GM19395 (cell line): Measurements from ENCODE around the gene ADIPOR2.
"Not testable (repeated sequence)": the region's sequence is repeated elsewhere in the genome, so short reads cannot be mapped to it uniquely, and the experiment has no call there.

Experiments
- ATAC-seq: cut with Tn5 transposase; IDR thresholded peaks from one replicate; pipeline ENCODE4 v1.9.1; 2021; ENCODE audit warnings: mild to moderate bottlenecking, moderate library complexity; ENCODE audit not compliant: unreplicated experiment

The ADIPOR2 gene

DNA sequence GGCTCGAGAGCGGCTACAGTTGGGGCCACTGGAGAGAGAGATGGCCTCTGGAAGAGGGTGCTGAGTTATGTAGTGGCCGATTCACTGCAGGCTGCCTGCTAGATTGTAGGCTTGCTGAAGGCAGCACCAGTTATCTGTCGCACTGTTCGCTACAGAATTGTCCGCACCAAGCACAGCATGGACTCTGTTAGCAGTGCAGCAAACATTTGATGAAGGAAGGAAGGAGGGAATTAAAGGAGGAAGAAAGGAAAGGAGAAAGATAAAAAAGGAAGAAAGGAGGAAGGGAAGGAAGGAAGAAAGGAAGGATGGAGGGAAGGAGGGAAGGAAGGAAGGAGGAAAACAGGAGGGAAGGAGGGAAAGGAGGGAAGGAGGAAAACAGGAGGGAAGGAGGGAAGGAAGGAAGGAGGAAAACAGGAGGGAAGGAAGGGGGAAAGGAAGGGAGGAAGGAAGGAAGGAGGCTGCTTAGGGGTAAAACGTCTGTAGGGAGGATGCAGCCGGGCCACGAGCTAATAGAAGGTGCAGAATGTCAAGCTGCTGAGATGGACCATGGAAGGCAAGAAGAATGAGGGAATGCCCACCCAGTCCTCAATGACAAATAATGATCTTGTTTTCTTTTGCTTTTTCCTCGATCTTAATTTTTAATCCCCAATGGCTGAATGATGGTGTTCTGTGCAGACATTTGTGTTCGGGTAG, 27.3 kb upstream of the ADIPOR2 start:
- no peak for ATAC-seq

DNA sequence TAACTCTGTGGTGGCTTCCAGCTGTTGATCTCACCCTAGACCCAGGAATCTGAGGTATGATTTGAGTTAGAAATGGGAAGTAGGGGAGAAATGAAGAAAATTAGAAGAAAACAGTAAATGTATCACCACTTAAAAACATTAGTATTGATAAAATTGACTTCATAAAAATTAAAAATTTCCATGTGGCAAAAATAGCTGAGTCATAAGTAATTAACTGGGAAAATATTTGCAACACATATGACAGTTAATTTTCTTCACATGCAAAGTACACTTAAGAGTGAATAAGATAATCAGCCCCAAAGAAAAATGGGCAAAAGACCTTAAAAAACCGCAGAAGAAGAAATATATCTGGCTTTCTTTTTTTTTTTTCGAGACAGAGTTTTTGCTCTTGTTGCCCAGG, 25.5 kb upstream of the ADIPOR2 start:
- ATAC-seq = no peak

DNA sequence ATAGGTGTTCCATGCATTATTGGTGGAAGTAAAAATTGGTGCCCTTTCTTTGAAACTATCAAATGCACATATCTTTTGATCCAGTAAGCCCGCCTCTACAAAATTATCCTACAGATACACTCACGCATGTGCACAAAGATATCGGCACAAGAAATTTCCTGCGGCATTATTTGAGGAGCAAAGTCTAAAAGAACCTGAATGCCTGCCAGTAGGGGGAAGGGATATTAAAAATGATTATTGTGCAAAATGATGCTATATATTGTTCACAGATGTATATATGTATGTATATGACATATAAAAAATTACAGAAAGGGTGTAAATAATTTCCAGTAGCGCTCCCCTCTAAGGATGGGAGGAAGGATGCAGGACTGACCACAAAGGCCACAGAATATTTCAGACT, 24.7 kb upstream of the ADIPOR2 start:
- no peak for ATAC-seq

DNA sequence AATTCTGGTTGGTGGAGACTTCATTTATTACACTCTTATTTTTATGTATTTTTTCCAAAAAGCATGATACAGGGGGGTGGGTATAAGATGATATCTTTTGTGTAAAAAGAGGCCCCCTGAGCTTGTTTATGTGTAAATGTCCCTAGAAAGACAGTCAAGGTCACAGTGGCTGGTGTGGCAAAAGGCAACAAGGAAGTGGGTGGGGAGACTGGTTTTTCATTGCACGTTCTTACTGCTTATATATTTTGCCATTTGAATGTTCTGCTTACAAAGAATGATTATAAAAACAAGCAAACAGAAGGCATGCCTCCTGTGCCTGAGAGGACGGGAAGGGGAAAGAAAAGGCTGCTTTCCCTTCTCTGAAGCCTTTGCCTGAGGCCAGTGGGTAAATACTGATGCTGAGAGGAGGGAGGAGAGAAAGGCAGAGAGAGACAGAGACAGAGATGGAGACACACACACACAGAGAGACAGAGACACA, 24.1 kb upstream of the ADIPOR2 start:
- no peak for ATAC-seq

DNA sequence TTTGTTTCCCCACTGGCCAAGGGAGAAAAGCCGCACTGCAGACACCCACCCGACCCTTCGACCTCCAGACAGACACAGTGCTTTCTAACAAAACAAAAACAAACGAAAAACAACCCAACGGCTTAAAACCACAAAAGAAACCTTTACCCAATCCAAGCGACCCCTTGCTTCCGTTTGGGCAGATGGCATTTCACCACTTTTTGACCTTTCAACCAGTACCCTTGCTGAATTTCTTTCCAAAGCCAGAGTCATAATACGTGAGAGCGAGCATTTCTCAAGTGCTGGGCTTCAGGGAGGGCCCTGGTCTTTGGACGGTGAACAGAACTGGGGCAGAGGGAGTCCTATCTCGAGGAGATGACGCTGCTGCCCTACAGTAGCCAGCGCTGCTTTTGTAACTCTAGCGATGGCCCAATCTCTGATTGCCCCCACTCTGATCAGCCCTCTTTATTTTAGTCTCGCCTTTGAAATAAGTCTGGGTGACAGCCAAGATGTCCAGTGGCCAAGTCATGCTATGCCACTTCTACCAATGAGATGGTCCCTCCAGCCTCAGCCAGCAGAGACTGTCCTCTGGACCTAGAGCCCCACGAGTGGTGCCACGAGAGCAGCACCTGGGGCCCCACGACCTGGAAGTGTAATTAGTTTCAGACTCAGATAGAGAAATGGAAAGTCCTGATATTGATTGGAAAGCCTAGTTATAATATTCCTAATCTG, 21.9 kb upstream of the ADIPOR2 start:
- no peak for ATAC-seq

DNA sequence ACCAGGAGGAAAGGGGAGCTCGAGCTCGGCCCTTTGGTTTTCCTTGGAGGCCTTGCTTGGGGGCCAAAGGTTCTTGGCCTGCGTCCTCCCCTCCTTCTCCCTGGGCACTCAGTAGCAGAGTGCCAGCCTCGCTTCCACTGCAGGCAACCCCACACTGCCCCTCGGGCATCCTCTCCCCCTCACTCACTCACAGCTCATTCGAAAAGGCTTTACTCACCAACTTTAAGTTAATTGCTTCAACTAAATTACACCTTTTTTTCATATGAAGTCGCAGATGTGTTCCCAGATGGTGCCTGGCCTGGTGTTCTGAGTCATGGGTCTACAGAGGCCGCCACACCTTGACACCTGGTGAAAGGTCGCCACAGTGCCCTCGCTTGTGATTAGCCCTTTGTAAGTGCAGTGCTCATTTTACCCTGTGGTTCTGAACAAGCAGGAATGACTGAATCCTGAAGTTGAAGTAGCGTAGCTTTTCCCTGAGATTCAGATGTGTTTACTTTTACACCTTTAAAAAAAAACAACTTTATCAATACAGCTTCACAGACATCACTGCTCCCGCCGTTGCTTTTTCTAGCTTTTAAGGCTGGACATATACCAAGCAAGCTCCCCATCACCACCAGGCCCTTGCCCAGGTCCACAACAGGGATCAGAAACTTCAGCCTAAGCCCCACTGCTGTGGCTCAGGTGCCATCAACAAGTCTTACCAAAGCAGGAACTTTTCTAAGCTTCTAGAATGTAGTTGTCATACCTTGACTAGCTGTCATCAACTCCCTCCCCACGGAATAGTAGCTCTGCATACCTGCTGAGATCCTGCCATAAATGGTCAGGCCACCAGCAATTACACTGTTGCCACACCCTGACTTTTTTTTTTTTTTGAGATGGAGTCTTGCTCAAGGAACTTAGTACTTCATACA, 20.3 kb upstream of the ADIPOR2 start:
- ATAC-seq = no peak

DNA sequence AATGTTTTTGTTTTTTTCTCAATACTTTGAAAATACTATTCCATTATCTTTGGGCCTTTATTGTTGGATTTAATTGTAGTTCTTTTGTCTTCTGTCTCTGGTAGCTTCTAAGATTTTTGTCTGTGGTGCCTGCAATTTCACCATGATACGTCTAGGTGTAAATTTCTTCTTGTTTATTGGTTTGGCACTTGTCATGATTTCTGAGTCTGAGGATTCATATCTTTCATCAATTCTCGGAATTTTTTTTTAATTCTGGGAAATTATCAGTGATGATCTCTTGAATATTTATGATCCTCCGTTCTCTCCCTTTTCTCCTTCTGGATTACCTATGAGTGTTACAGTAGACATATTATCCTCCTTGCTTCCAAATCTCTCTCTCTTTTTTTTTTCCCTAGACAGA, 14.8 kb upstream of the ADIPOR2 start:
- ATAC-seq = no peak

DNA sequence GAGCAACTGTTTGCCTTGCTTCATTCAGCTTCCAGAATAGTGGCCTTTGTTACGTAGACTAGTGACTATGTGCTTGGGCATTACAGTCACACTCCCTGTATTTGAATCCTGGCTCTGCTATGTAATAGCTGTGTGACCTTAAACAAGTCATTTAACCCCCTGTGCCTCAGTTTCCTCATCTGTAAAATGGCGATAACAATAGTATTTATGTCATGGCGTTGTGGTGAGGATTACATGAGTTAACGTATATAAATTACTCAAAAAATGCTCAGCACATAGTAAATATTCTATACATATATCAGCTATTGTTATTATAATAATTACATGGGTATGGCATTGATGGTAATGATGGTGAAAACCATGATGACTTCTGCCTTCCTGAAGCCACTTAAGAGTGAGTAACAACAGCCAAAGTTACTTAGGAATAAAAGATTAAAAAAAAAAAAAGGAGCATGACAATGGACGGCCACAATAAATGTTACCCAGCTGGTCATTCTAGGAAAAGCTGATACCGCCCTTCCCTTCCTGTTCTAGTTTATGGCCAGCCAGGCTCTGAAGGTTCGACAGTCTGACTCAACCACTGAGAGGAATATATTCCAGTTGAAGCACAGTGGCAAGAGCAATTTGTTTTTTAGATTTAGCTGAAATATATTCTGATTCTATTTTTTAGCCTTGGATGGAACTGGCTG, 9.9 kb upstream of the ADIPOR2 start:
- no peak for ATAC-seq

DNA sequence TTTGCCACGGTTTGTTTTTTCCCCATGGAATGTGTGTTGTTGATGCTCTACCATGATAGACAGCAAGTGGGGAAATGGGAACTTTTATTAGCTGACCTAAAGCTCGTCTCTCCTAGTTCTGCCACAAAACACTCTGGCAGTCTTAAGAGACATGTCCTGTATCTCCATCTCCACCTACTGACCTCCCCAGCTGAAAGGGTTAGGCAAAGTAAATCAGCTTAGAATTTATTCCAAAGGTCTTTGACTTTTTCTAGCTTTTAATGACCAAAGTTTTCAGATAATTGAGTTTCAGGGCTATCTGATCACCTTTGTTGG, 9.4 kb upstream of the ADIPOR2 start:
- no peak for ATAC-seq

DNA sequence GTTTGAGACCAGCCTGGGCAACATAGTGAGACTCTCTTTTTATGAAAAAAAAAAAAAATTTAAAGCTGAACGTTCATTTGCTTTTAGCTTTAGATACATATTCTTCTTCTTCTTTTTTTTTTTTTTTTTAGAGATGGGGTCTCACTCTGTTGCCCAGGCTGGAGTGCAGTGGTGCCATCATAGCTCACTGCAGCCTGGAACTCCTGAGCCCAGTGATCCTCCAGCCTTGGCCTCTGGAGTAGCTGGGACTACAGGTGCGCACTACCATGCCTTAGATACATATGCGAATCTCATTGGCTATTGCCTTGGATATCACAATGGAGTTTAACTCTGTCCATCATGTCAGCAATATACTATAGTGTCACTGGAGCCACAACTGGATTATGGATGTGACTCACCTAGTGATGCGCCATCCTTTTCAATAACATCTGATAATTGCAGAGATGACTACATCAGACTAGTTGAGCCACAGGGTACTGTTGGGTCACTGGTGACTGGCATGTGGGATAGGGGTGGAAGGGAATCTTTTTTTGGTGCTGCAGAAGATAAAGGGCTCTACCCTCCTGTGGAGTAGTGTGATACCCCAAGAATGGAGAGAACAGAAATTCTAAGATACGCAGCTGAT, 2.7 kb upstream of the ADIPOR2 start:
- ATAC-seq = no peak

DNA sequence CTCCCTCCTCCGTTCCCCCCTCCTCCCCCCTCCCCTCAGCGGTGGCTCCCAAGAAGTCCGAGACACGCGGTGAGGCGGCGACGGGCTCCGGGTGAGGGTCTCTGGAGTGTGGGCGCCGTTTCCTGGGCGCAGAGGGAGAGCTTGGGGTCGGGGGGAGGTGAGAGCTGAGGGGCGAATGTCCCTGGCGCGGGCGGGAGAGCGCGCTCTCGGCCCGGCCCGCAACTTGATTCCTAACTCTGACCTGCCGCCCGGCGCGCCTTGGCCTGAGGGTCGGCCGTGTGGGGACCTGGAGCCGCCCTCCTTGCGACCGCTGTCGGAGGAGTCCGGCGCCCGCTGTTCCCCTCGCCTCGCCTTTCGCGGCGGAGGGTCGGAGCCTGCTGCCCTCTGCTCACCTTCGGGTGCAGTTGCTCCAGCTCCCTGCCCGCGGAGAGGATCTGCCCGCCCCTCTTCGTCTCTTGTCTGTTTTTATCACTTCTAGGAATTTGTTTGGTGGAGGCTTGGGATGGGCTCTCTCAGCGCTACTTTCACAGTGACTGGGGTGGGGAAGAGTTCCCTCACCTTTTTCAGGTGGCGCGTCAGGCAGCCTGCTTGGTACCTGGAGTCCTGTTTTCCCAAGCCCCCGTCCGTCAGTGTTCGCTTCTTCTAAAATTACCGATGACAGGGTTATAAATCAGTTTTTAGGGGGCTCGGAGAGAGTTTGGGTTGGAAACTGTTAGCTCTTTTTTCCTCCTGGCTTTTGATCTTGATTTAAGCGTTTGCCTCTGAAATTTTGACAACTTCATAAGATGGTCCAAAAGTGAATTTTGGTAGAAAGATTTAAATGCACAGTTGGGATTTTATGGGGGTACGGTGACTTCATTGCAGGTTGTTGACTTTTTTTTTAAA, 495 bp downstream of the ADIPOR2 start:
- peak; percentile 37 for ATAC-seq

DNA sequence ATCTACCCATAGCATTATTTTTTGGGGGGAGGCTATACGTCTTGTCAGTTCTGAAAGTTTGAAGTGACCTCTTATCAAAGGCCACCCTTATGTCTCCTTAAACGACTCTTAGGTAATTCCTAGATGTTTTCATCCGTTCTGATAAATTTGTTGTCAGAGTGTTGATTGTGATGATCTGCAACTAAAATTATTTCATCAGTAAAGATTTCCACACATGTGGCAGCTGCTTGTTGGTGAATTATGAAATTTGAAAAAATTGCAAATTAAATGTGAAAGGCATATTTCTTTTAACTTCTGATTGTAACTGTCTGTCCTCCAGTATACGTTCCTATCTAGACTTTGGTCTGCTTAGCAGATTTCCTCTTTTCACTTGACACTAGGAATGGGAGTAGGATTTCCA, 1.4 kb downstream of the ADIPOR2 start:
- ATAC-seq = no peak

DNA sequence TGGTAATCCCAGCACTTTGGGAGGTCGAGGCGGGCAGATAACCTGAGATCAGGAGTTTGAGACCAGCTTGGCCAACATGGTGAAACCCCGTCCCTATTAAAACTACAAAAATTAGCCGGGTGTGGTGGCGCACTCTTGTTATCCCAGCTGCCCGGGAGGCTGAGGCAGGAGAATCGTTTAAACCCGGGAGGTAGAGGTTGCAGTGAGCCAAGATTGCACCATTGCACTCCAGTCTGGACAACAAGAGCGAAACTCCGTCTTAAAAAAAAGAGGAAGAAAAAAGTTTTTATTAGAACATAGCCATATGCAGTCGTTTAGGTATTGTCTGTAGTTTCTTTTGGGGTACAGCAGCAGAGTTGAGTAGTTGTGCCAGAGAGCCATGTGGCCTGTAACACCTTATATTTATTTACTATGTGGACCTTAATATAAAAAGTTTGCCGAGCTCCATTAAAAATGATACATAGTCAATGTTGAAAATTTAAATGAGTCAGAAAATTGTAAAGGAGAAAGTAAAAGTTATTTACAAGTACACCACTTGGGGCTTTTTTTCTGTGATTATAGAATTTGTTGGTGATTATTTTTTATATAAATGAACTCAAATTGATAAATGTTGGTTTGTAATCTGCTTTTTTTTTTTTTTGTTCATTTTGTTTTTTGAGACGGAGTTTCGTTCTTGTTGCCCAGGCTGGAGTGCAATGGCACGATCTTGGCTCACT, 2.2 kb downstream of the ADIPOR2 start:
- ATAC-seq = no peak

DNA sequence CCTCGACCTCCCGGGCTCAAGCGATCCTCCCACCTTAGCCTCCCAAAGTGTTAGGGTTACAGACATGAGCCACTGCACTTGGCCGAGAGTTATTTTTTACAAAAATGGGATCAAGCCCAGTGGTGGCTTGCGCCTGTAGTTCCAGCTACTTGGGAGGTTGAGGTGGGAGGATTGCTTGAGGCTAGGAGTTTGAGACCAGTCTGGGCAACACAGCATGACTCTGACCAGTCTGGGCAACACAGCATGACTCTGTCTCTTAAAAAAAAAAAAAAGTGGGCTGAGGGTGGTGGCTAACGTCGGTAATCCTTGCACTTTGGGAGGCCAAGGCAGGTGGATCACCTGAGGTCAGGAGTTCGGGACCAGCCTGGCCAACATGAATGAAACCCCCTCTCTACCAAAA, 4.2 kb downstream of the ADIPOR2 start:
- not testable (repeated sequence) for ATAC-seq

DNA sequence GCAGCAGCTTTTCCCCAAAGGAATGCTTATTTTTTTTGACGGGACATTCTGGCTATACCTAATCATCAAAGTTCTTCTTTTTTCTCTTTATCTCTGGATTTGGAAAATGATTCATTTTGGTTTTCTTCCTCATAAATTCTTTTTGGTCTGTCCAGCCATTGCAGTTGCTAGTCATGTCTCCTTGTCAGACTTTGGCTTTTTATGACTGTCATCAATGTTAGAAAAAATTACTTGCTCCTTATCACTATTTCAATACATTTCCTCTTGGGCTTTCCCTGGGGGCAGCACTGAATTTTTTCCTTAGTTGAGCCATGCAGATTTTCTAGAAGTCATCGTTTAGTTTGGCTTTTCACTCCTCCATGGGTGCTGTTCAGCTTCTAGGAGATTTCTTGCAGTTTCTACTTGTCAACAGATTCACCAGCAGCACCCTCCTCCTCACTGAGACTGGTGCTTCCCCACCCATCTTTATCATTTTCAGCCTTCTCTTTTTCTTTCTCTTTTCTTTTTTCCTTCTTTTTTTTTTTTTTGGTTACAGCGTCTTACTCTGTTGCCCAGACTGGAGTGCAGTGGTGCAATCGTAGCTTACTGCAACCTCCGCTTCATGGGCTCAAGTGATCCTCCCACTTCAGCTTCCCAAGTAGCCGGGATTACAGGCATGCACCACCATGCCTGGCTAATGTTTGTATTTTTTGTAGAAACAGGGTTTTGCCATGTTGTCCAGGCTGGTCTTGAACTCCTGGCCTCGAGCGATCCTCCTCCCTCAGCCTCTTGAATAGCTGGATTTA, 5.2 kb downstream of the ADIPOR2 start:
- no peak for ATAC-seq

DNA sequence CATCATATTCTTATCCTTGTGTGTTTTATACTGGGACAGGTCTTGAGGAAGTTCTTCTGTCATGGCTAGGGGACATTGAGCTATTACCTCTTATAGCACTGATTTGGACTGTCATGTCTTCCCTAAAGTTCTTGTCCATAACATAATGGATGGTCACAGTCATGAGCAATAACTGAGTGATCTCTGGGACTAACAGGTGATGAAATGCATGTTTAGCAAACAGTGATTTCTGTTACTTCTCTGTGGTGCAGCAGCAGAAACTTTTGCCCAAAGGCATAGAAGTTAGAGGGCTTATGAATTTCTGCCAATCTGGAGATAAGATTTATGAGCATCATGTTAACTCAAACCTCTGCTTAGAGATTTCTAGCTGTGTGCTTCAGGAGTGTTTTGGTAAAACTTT, 5.9 kb downstream of the ADIPOR2 start:
- no peak for ATAC-seq

DNA sequence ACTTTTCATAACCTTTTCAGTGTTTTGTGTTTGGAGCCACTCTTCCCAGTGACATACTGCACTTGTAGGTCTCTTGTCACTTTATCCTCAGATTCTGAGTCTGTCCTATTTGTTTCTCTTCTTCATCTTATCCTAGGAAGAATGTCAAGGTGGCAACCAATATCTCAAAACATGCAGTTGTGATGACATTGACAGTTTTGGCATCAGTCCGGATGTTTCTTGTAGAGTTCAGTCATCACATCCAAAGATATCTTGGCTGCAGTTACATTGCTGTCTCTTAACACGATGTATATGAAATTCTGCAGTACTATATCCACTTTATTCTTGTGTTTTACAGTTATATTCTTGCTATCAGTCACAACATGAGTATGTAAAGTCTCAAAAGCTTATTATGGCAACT, 6.4 kb downstream of the ADIPOR2 start:
- no peak for ATAC-seq

DNA sequence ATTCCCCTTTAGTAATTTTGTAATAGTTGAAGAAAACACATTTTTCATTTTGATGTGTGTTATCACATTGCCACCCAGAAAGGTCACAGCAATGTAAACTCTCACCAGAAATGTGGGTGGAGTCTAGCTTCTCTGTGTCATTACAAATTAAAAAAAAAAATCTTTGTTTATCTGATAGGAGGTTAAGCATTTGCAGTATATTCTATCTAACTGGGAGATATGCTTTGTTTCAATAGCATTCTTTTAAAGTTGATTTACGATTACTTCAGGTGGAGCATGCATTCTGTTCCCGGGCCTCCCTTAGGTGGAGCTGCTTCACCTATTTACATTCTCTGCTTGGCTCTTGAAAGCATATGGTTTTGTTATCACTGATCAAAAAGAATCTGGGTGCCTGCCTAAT, 7.8 kb downstream of the ADIPOR2 start:
- no peak for ATAC-seq
